HG02623 (cell line): ENCODE data around the gene CSTF2T.

Experiments
- ATAC-seq: cut with Tn5 transposase; IDR thresholded peaks from one replicate; pipeline ENCODE4 v1.9.1; 2021; ENCODE audit warnings: moderate library complexity; ENCODE audit not compliant: unreplicated experiment

Gene CSTF2T

DNA sequence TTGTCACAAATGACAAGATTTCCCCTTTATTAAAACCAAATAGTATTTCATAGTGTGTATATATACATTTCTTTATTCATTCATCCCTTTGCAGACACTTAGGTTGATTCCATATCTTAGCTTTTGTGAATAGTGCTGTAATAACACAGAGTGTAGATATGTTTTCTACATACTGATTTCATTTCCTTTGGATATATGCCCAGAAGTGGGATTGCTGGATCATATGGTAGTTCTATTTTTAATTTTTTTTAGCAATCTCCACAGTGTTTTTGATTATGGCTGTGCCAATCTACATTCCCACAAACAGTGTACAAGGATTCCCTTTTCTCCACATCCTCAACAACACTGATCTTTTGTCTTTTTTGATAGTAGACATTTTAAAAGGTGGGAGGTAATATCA lies 46.4 kb downstream of the CSTF2T start:
- ATAC-seq, result no peak

DNA sequence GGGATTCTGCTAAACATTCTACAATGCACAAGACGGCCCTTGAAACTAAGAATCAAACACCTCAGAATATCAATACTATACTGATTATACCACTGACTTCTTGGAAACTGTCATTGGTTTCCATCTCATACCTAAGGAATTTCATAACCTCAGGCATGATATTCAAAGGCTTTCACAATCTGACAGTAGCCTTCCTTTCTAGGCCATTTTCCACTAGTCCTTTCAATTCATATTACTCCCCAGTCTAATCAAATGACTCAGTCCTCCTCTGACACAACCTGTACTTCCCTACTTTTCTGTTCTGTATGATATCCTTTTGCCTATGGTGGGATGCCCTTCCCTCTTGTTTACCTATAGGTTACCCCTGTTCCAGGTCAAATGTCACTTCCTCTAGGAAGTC lies 48.3 kb downstream of the CSTF2T start:
- no peak for ATAC-seq

DNA sequence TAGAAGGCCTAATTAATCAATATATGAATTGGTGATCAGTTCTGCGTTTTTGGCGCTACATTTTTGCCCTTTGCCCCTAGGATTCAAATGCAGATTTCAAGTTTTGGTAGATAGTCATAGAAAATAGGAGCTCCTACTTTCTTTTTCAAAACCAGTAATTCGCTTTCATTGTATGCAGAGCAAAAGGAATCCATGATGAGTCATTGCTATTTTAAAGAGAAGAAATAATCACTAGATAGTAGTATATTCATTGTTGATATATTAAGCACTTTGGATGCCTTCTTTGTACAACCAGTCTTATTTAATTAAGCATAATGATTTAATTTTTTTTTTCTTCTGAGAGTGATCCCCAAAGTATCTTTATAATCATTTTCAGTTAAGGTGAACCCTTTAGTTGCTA lies 50.3 kb downstream of the CSTF2T start:
- ATAC-seq, result no peak
